Transverse colon (tissue), 4 donors: ENCODE data around the gene PPDPF.

ENCODE experiments used
- CTCF ChIP-seq, 5 experiments: fragments of 200-600 bp in 3 of 5; fragments of 450-650 bp in 2 of 5; sonication (generic) in 3 of 5; IDR thresholded peaks; 1 replicate in 2 of 5; 2 replicates in 3 of 5; pipeline ENCODE4 v1.5.1; 2016 to 2017; ENCODE audit warnings: antibody characterized with exemption in 5 of 5, inconsistent platforms in 3 of 5, mild to moderate bottlenecking in 2 of 5, moderate library complexity in 1 of 5
- POLR2A ChIP-seq: fragments of 450-650 bp; IDR thresholded peaks from one replicate; pipeline ENCODE4 v1.6.1; 2016; ENCODE audit warnings: antibody characterized with exemption, mild to moderate bottlenecking, moderate library complexity
- POLR2AphosphoS5 ChIP-seq, 3 donors: sonication (generic); formaldehyde crosslinking; IDR thresholded peaks; one replicate each; pipeline ENCODE4 v1.6.1; 2016; ENCODE audit warnings: antibody characterized with exemption in 3 of 3

GRCh38 chr20:63560333-63560805 is 39.8 kb downstream of the PPDPF start:
- TF ChIP-seq CTCF (IDR thresholded peaks at IDR 0.05) (no peak), POLR2AphosphoS5 (IDR thresholded peaks at IDR 0.05) (no peak), POLR2A (no peak)
